GM12874 (cell line): ENCODE results near the gene PELI3.

Experiments used
- TF ChIP-seq, protein P1 (sequence below): IDR thresholded peaks from 2 replicates; pipeline ENCODE4 v1.5.1; 2011; ENCODE audit warnings: low read depth, mild to moderate bottlenecking, control low read depth, low read length, moderate library complexity; ENCODE audit not compliant: insufficient read depth

The PELI3 gene

DNA sequence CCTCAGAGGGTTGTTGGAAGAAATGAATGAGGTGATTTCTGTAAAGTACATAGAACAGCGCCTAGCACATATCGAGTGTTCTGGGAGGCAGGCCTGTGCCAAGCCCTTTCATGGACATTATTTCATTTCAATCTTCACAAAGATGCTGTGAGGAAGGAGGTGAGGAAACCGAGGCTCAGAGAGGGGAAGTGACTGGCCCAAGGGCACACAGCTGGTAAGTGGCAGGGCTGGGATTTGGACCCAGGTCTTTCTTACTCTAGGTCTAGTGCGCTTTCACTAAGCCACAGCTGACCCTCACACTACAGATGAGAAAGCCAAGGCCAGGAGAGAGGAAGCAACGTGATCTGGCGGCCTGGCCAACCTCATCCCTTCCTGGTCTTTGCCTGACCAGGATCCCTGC lies 2.0 kb downstream of the PELI3 start:
- TF ChIP-seq, protein P1, sequence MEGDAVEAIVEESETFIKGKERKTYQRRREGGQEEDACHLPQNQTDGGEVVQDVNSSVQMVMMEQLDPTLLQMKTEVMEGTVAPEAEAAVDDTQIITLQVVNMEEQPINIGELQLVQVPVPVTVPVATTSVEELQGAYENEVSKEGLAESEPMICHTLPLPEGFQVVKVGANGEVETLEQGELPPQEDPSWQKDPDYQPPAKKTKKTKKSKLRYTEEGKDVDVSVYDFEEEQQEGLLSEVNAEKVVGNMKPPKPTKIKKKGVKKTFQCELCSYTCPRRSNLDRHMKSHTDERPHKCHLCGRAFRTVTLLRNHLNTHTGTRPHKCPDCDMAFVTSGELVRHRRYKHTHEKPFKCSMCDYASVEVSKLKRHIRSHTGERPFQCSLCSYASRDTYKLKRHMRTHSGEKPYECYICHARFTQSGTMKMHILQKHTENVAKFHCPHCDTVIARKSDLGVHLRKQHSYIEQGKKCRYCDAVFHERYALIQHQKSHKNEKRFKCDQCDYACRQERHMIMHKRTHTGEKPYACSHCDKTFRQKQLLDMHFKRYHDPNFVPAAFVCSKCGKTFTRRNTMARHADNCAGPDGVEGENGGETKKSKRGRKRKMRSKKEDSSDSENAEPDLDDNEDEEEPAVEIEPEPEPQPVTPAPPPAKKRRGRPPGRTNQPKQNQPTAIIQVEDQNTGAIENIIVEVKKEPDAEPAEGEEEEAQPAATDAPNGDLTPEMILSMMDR, result no peak

DNA sequence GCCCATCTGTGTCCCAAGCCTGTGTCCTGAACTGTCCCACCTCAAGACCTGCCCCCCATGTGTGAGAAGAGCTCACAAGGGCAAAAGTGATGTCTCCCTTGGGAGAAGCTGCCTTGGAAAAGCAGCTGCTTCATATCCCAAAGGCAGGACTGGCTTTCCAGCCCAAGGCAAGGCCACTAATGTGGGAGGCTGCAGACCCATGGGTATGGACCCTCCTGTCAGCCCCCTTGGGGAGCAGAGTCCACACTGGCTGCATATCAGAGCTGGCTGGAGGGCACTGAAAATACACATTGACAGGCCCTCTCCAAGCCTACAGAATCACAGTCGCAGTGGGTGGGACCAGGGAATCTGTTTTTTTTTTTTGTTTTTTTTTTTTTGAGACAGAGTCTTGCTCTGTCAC lies 2.7 kb downstream of the PELI3 start:
- TF ChIP-seq, protein P1, result no peak

DNA sequence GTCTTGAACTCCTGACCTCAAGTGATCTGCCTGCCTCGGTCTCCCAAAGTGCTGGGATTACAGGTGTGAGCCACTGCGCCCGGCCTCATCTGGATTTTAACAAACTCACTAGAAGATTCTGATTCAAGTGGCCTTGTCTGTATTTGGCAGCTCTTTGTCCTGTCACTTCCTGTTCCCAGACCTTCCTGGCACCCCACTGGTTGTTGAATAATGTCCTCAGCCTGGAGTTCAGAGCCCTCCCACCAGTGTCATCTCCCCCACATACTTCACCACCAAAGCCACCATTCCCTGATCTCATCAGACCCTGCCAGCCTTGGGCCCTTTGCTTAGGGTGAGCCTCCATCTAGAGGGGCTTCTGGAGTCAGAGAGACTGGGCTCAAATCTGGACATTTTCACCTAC lies 3.3 kb downstream of the PELI3 start:
- TF ChIP-seq, protein P1, result no peak

DNA sequence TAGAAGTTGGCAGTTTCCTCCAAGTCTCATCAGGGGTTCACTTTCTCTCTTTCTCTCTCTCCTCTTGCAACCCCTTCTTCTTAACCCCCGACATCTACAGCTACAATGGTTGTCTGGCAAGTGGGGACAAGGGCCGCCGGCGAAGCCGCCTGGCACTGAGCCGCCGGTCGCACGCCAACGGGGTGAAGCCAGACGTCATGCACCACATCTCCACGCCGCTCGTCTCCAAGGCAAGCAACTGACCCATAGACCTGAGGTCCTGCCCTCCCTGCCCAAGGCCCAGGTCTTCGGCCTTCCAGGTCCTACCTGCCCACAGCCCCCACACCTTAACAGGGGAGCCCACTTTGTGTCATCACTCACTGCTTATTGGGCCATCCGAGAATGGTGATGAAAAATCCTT lies 4.4 kb downstream of the PELI3 start:
- TF ChIP-seq, protein P1, result no peak

DNA sequence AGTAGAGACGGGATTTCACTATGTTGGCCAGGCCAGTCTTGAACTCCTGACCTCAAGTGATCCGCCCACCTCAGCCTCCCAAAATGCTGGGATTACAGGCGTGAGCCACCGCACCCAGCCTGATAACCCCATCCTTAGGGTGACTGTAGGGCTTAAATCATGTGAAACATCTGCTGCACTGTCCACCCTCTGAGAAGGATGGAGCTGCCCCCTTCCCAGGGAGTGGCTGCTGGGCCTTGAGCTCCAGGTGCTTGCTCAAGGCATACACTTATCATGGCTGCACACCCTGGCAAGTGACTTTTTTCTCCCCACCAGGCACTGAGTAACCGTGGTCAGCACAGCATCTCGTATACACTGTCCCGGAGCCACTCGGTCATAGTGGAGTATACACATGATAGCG lies 5.3 kb downstream of the PELI3 start:
- TF ChIP-seq, protein P1, result no peak

DNA sequence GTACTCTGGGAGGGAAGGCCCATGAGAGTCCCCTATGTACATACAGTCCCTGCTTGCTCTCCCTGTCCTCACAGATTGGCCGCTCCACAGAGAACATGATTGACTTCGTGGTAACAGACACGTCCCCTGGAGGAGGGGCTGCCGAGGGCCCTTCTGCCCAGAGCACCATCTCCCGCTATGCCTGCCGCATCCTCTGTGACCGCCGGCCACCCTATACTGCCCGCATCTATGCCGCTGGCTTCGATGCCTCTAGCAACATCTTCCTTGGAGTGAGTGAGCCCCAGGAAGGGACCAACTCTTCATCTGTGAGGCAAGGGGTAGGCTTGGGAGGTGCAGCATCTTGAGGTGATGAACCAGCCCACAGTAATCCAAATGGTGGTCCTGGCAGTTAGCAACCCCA lies 6.5 kb downstream of the PELI3 start:
- TF ChIP-seq, protein P1, result no peak

DNA sequence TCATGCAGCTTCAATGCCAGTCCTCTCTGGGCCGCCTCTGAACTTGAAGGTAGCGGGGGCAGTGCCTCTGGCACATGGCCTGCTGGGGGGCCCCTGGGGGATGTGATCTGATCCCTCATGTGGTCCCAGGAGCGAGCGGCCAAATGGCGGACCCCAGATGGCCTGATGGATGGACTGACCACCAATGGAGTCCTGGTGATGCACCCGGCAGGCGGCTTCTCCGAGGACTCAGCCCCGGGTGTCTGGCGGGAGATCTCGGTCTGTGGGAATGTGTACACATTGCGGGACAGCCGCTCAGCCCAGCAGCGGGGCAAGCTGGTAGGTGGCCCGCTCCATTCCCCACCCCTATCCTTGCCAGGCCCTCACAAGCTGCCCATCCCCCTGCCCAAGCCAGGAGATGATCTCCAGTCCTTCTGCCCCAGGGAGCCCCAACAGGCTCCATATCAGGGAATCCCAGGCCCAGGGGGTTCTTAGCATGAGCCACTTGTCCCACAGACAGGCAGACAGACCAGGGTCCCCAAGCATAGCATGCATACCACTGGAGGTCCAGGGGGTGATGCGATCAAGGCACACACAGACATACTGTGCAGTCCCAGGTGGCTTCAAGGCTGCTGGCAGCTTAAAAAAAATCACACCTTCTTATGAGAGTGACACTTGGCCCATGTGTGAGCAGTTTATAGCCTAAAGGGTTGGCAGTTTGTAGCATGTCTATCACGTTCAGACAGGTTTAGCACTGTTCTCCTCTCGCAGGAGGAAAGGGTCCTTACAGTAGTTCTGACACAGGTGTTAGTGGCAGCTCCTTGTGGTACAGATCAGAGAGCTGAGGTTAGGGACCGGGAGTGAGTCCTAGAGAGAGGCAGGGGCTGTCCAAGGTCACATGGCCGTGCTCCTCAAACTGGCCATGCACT lies 7.2 kb downstream of the PELI3 start:
- TF ChIP-seq, protein P1, result no peak
